GM19324 (cell line): Measurements from ENCODE around the gene THAP7.

ENCODE experiments used
- ATAC-seq: cut with Tn5 transposase; IDR thresholded peaks from one replicate; pipeline ENCODE4 v1.9.1; 2021; ENCODE audit warnings: mild to moderate bottlenecking, moderate library complexity; ENCODE audit not compliant: unreplicated experiment, low FRiP score

The THAP7 gene

GRCh38 chr22:20966883-20967696 is 34.8 kb downstream of the THAP7 start, which contains the start of gene AIFM3:
TSS of gene AIFM3 (plus strand) at chr22:20967255. CDS start at chr22:20967945, 690 bp downstream.
- ATAC-seq = no peak

DNA sequence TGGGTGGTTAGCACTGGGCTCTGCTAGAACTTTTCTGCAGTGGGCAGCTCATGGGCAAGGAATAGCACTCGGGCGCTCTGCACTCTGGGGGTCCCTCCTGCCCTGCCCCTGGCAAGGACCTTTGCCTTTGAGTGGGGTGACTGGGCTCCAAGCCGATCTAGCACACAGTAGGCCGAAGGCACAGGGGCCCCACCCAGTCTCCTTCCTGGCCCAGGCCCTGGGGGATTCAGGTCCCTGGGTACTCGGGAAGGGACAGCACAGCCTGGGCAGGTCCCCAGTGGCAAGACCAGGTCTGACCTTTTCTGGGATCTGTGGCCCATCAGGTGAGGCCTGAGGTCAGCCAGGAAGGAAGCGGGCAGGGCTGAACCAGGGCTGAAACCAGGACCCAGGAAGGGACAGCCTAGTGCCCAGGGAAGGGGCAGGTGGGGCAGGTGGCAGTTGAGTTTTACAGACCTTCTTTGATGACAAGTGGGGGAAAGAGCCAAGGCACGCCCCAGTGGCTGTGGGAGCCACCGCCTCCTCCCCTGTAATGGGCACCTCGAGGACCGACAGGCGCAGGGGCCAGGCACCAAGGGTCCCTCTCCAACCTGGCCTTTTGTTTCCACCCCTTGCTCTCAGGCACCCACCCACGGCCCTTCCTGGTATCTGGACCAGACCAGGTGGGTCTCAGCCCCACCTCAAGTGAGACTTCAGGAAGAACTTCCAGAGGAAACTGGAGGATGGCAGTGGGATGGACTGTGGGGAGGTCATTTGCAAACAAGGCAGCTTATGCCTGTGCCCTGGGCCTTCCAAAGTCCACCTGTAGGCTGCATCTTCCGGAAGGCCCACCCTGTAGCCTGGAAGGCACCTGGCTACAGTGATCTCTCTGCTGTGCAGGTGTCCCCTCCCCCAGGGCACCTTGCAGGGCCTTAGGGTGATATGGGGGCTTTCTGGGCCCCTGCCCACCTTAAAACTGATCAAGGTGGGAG is 35.7 kb downstream of the THAP7 start:
- ATAC-seq = no peak

DNA sequence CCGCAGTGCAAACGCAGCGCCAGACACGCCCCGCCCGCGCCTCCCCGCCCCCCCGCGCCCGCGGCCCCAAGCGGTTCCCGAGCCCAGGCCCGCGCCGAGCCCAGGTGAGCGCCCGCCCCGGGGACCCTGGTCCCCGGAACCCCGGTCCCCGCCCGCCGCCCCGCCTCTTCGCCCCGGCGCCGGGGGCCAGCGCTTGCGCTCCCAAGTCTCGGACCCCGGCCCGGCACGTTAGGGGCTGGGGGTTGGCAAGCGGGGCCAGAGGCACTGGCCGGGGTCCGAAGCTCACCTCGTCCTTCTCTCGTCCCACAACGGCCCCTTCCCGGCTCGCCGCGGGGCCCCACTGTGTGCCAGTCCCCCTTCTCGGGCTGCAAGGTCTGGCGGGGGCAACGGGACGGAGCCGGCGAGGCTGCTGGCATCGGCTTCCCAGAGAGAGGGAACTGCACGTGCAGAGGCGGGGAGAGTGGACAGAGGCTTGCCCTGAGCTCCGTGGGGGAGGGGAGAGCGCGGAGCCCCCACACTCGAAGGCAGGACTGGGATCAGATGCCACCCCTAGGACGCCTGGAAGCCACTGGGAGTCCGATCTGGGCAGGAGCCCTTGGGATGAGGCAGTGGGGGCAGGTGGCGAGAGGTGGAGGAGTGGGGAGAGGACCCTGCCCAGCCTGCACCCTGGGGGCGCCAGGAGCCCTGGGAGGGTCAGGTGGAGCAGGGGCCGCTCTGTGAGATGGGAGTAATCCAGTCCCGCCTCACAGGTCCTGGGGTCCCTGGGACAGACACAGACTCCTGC is 36.6 kb downstream of the THAP7 start:
- no peak for ATAC-seq

DNA sequence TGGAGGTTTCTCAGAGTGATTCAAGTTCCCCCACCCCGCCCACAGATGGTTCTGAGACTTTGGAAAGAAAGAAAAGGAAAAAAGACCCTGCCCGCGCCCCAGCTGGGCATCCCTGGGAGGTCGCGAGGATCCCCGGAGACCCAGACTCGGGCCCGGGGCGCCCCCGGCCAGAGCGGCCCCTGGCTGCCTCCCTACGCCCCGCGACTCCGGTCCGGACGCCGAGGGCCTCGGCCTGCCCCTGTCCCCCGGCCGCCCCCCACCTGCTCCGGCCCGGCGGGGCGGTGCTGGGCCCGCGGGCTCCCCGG is 37.2 kb downstream of the THAP7 start:
- ATAC-seq = no peak

- ATAC-seq = no peak
Observed at GRCh38 chr22:20964090-20964798, 37.7 kb downstream of the THAP7 start.

DNA sequence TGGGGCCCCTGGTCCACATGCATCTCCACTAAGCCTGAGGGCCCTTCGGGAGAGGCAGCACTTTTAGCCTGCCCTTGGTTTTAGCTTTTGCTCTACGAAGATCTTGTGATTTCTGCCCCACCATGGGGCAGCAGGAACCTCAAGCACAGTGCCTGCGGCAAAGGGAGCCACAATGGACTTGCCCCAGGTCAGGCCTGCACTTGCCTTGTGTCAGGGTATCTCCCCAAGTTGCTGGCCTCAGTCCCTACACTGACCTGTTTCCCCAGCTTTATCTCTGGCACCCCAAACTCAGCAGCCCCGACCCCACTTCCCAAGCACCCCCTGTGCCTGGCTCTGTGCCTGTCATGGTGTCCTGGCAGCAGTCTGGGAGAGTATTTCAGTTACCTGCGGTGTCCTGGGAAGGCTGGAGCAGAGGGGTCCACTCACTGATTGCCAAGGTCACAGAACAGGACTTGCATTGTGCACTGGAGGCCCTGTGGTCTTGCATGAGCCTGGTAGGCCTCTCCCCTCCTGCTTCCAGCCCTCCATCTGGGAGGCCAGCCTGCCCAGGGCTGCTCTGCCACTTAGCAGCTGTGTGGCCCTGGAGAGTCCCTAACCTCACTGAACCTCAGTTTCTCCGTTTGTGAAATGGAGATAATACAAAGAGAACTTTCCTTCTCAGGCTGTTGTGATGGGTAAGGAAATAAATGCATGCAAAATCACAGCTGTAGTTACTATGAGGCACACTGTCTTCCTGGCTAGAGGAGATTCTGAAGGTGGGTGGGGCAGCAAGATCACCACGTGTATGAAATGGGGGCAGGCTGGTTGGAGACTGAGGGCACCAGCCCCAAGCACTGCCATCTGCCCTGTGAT is 38.5 kb downstream of the THAP7 start:
- ATAC-seq = no peak

GRCh38 chr22:20962491-20962945 is 39.4 kb downstream of the THAP7 start:
- ATAC-seq = no peak

- ATAC-seq = no peak
Observed at GRCh38 chr22:20960609-20961008, 41.3 kb downstream of the THAP7 start.

DNA sequence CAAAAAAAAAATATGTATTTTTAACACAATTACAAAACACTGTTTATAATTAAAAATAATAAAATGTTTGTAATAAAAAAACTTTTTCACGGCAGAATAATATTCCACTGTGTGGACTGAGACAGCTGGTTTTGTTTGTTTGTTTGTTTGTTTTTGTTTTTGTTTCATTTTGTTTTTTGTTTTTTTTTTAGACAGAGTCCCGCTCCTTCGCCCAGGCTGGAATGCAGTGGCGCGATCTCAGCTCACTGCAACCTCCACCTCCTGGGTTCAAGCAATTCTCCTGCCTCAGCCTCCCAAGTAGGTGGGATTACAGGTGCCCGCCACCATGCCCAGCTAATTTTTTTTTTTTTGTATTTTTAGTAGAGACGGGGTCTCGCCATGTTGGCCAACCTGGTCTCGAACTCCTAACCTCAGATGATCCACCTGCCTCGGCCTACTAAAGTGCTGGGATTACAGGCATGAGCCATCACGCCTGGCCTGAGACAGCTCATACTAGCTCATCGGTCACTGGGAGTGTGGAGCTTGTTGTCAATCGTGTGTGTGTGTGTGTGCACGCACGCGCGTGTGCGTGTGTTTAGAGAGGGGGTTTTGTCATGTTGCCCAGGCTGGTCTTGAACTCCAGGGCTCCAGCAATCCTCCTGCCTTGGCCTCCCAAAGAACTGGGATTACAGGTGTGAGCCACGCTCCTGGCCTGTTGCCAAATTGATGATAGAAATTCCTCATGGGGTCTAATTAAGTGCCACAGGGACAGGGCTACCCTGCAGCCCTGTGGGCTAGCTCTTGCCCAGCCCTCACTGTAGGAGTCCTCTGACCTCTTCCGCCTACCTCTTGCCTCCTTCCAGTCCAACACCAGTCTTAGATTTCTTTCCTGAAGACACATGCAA is 42.1 kb downstream of the THAP7 start:
- no peak for ATAC-seq

DNA sequence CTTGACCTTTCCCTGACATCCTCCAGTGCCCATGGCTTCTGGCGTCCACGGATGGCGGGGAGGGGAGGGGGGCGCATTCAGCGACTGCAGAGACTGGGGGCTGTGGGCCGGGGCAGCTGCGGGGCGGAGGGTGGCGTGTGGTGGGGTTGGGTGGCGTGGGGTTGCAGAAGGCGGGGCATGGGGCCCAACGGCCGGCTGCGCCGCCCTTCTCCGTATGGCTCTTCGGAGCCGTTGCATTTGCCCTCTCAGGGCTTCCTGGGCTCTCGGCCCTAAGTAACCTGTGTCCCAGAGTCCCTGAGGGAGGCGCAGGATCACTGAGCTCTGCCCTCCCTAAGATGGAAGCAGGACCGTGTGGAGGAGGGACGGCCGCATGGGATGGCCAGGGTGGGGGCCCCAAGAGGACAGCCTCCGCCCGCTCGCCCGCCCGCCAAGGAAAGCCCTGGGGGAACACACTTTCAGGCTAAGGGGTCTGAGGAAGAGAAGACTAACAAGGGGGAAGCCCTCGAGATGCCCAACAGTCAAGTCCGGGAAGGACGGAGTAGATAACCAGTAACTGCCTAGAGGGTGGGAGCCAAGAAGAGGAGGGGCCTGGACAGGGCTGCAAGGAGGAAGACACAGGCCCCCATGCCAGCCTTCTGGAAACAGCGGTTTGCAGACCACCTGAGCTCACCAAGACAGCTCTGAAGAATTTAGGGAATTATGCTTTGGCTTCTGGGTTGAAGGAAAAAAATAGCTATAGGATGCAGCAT is 44.1 kb downstream of the THAP7 start:
- ATAC-seq = no peak

DNA sequence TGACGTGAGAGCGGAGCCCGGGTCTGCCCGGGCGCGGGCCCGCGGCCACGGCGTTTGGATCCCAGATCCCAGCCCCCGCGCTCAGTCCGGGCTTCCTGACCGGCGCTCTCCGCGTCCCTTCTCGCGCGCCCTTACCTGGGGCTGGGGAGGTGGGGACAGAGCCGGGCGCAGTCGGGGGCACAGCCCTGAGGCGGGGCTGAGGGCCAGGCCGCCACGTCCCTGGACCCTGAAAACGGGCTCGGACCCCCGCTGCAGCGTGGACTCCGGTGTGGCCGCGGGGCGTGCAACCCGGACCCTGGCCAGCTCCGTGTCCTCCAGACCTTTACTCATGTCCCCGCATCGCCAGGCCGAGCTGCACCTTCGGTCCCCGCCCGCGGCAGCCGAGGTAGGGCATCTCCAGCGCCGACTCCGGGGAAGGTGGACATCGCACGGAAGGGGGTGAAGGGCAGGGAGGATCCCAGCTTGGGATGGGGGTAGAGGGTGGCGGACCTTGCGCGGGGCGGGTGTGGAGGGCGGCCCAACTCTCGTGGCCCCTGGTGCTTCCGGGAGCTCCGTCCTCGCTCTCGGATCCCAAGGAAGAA is 44.7 kb downstream of the THAP7 start:
- no peak for ATAC-seq

DNA sequence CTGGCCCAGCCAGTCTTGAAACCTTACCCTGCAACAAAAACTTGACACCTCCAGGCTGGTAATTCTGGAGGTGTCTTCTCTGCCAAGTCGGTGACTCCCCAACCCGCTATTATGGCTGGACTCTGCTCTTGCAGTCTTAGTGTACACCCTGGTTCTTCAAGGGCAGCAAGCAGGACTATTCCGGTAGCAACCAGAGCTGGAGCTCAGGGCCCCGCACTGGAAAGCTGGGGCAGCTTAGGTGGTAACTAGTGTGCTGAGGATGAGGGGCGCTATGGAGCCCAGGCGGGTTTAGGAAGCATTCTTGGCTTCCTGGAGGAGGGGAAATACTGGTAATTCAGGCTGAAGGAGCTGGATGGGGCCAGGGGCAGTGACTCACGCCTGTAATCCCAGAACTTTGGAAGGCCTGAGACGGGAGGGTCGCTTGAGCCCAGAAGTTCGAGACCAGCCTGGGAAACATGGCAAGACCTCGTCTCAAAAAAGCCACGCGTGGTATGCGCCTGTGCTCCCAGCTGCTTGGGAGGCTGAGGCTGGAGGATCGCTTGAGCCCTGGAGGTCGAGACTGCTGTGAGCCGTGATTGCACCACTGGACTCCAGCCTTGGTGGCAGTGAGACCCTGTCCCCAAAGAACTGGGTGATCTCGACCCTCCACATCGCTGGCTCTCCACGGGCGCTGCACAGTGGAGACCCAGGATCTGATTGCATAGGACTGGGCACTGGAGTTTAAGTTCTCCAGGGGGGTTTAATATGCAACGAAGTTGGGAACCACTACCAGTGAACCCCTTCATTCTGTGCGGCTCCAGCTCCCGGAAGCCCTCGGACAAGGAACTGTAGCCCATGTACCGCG is 45.4 kb downstream of the THAP7 start:
- ATAC-seq = no peak

- ATAC-seq = no peak
Observed at GRCh38 chr22:20955548-20955947, 46.4 kb downstream of the THAP7 start.

GRCh38 chr22:20953668-20954500 is 48.0 kb downstream of the THAP7 start:
- ATAC-seq = no peak

DNA sequence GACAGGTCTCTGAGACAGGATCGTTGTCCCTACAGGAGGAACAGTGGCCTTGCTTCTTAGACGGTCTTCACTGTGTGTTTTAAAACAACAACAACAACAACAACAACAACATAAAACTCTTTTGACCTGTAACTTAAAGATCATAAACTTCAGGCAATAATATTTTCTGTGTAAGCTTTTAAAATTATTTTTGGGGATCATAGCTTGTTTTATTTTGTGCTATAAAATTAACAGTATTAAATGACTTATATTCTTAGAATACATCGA is 48.6 kb downstream of the THAP7 start:
- ATAC-seq = no peak
